ENCODE data around the gene BRMS1L. TPM values are rescaled to one million over a fixed set of nuclear protein-coding genes. Genes with fewer than 3 reads are reported as not detected.

Gene BRMS1L
- polyA plus RNA-seq, 1 of the 3 experiments (the other 2 are of a cell fraction), result 7.1 TPM

- DNase-seq, result no peak
- TF ChIP-seq RXRA (IDR thresholded peaks at IDR 0.05; ENCODE audit: borderline replicate concordance, low read depth), result no peak
- no peak for TF ChIP-seq ELF1 (IDR thresholded peaks at IDR 0.05)
- TF ChIP-seq FOSL2 (IDR thresholded peaks at IDR 0.05; ENCODE audit: borderline replicate concordance, low read depth), result no peak
- no peak for TF ChIP-seq EP300 (IDR thresholded peaks at IDR 0.05; ENCODE audit: borderline replicate concordance in 1 of 2, low read depth in 1 of 2, low read length in 1 of 2)
- no peak for TF ChIP-seq USF2 (IDR thresholded peaks at IDR 0.05; ENCODE audit: borderline replicate concordance, low read depth, low read length)
- TF ChIP-seq MAX (IDR thresholded peaks at IDR 0.05; ENCODE audit: low read depth), result no peak
- no peak for TF ChIP-seq SIN3A (IDR thresholded peaks at IDR 0.05; ENCODE audit: borderline replicate concordance, low read depth, low read length)
- TF ChIP-seq ZBTB33 (IDR thresholded peaks at IDR 0.05; ENCODE audit: borderline replicate concordance, low read depth), result no peak
- ChIA-PET POLR2A (interaction anchor here (0.6 to 1.7 kb wide), 8 partner anchors 8 to 844 kb away, joined by 3 to 11 read pairs (median 3); partner anchors contain the start of genes INSM2, RALGAPA1 and SRP54), CTCF (interaction anchor here (0.9 to 1.8 kb wide), 4 partner anchors 10 to 423 kb away, joined by 3 to 10 read pairs (median 4); no protein-coding TSS in a partner anchor)
- H3K4me2 ChIP-seq, result peak overlapping the region; percentile 89
- no peaks in the 10 kb centered on the region for H3K9me2 ChIP-seq
- 0 out of 2 replicates have a peak, but pooled peaks cover 4% of the 10 kb centered on the region for H4K20me1 ChIP-seq (ENCODE audit: insufficient read depth)
- peak overlapping the region; percentile 95 to 99; a peak in 3 of 4 replicates for H3K27ac ChIP-seq (ENCODE audit: low read depth in 2 of 2, low read length in 1 of 2)
- H3K36me3 ChIP-seq (replicated peaks in 1 of 2; ENCODE audit: control insufficient read depth in 1 of 2, insufficient read depth in 2 of 2, low read length in 1 of 2), result peaks cover 7% of the 10 kb centered on the region in 2 experiments
- peaks cover 11% of the 10 kb centered on the region for H3F3A ChIP-seq (replicated peaks; ENCODE audit: insufficient read depth)
- peak overlapping the region; percentile 91; the same call in 1 of the 2 replicates for H3K9ac ChIP-seq
- peaks cover 28% of the 10 kb centered on the region for H3K79me2 ChIP-seq (ENCODE audit: insufficient read depth)
- H3K9me3 ChIP-seq, result no peaks in the 10 kb centered on the region
- under 1% methylated on average over 11 of the region's 11 CpGs for WGBS (ENCODE audit: low lambda C conversion rate)
- peaks cover 0 to 5% of the 10 kb centered on the region in 2 experiments; a peak in 2 of 4 replicates for H3K4me1 ChIP-seq (ENCODE audit: control insufficient read depth in 1 of 2, insufficient read depth in 2 of 2, low read depth in 1 of 2, low read length in 1 of 2)
- H3K4me3 ChIP-seq (ENCODE audit: low read depth in 2 of 2, low read length in 1 of 2), result peak overlapping the region; percentile 88 to 94
- H2AFZ ChIP-seq (ENCODE audit: low read depth), result peak overlapping the region; percentile 63; the same call in 1 of the 2 replicates
- H3K27me3 ChIP-seq (ENCODE audit: insufficient read depth), result no peaks in the 10 kb centered on the region
Measured at GRCh38 chr14:35826952-35827416, 846 bp downstream of the BRMS1L start.

- Histone ChIP-seq H3K9me3 (no peaks in the 10 kb centered on the region), H3K4me3 (ENCODE audit: low read depth in 2 of 2, low read length in 1 of 2) (peak overlapping the region; percentile 88 to 94; a peak in 2 of 4 replicates), H3K4me1 (ENCODE audit: control insufficient read depth in 1 of 2, insufficient read depth in 2 of 2, low read depth in 1 of 2, low read length in 1 of 2) (peaks cover 0 to 5% of the 10 kb centered on the region in 2 experiments; a peak in 2 of 4 replicates), H3K27ac (ENCODE audit: low read depth in 2 of 2, low read length in 1 of 2) (no peak overlapping the region), H2AFZ (ENCODE audit: low read depth) (peak overlapping the region; percentile 63; the same call in 1 of the 2 replicates), H3K79me2 (ENCODE audit: insufficient read depth) (peaks cover 28% of the 10 kb centered on the region), H3K9me2 (no peaks in the 10 kb centered on the region), H3K9ac (peak overlapping the region; percentile 91; the same call in 1 of the 2 replicates), H3K36me3 (replicated peaks in 1 of 2; ENCODE audit: control insufficient read depth in 1 of 2, insufficient read depth in 2 of 2, low read length in 1 of 2) (peaks cover 11 to 15% of the 10 kb centered on the region in 2 experiments), H3K4me2 (peak overlapping the region; percentile 89), H3K27me3 (ENCODE audit: insufficient read depth) (no peaks in the 10 kb centered on the region), H4K20me1 (ENCODE audit: insufficient read depth) (0 out of 2 replicates have a peak, but pooled peaks cover 4% of the 10 kb centered on the region), H3F3A (replicated peaks; ENCODE audit: insufficient read depth) (peaks cover 11% of the 10 kb centered on the region)
- TF ChIP-seq GATA2 (CRISPR knock-in tag; IDR thresholded peaks at IDR 0.05) (no peak), JUND (IDR thresholded peaks at IDR 0.05) (no peak), IRF3 (IDR thresholded peaks at IDR 0.05; ENCODE audit: low read depth, low read length) (no peak)
- no peak for DNase-seq
- WGBS (ENCODE audit: low lambda C conversion rate), result 91% methylated on average over 11 of the region's 11 CpGs
- CTCF ChIA-PET, result interaction anchor here (0.7 to 0.9 kb wide), 2 partner anchors 27 to 316 kb away, joined by 3 to 4 read pairs; no protein-coding TSS in a partner anchor
- POLR2A ChIA-PET, result interaction anchor here (0.6 kb wide), 1 partner anchor 173 kb away, joined by 3 read pairs; no protein-coding TSS in a partner anchor
Measured at GRCh38 chr14:35827678-35828472, 1.7 kb downstream of the BRMS1L start.

Data from SK-N-SH (cell line).